VCaP (cell line): Measurements from ENCODE around the gene RBM3.
A peak's percentile ranks its signal among the peaks of the same experiment; 100 is the strongest.

Experiments
- H3K27ac ChIP-seq: fragments of 450-650 bp; 2 replicates; pipeline ENCODE4 v1.5.1; 2017
- CTCF ChIP-seq: fragments of 450-650 bp; conservative IDR thresholded peaks from 2 replicates; pipeline ENCODE4 v1.5.1; 2017; ENCODE audit warnings: mild to moderate bottlenecking, moderate library complexity

Gene RBM3

DNA sequence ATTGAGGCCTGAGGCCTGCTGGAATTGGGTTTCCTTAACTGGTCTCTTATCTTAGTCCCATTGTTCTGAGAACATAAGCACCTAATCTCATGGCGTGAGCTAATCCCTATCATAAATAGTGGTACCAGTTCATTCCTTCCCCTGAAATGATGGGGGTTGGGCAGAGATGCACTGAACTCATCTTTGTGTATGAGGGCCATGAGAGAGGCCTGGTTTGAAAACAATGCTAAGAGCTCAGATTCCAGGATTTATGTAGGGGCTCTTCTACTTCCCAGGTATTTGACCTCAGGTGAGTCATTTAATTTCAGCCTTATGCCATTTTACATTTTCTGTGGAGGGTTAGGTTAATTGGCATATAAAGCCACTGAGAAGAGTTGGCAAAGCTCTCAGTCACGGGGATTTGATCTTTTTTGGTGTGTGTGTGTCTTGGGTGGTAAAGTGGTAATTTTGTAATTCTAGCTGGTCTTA lies 4.4 kb downstream of the RBM3 start:
- H3K27ac ChIP-seq: no peak overlapping the region
- no peak for TF ChIP-seq CTCF

GRCh38 chrX:48579259-48579658 lies 5.0 kb downstream of the RBM3 start:
- no peak for TF ChIP-seq CTCF
- H3K27ac ChIP-seq: no peak overlapping the region

DNA sequence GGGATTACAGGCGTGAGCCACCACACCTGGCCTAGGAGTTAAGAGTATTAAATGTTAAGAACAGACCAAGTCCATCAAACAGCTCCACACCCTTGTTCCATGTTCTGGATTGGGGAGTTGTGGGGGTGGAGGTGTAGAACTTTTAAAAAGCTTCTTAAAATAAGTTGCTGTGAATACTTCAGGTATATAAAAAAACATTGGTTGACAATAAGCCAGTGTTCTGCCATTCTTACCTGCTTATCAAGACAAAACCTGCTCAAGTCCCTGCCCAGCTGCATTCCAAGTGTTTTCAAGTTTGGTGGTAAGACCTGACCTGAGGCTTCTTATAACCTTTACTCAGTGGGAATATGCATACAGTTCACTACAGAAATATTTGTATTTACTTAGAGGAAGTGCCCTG lies 6.4 kb downstream of the RBM3 start:
- H3K27ac ChIP-seq: no peak overlapping the region
- no peak for TF ChIP-seq CTCF

GRCh38 chrX:48584698-48585097 lies 10.4 kb downstream of the RBM3 start:
- no peak for TF ChIP-seq CTCF
- H3K27ac ChIP-seq: no peak overlapping the region

- H3K27ac ChIP-seq: peak overlapping the region; percentile 36; the same call in 1 of the 2 replicates
Measured at GRCh38 chrX:48589482-48590162, 15.3 kb downstream of the RBM3 start.

DNA sequence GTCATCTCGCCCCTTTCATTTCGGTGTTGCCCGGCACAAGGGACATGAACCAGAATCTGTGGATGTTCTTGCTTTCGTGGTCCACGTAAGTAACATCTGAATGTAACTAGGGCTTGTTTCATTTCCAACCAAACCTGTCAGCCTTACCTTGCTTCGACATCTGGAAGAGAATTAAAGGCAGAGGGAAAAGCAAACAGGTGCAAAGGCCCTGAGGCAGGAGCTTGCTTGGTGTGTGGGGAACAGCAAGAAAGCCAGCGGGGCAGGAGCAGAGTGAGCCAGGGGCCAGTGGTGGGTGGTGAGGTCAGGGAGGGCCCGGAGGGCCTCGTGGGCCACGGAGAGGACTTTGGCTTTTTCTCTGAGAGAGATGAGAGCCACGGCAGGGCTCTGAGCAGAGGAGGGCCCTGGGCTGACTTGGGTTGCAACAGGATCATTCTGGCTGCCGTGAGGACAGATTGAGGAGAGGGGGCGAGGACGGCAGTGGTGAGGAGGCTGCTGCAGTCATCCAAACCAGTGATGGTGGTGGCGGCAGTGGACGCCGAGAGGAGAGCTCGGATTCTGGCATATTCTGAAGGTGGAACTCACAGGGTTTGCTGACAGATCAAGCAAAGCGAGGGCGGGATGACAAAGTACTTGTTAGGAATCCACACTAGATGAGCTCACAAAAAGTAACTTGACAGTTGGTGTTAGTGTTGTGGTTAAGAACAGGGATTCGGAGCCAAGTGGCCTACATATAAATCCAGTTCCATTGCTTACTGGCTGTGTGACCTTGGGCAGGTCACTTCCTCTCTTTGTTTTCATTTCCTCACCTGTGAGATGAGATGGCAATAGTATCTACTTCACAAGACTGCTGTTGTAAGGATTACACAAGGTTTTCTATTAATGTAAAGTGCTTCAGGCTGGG lies 16.2 kb downstream of the RBM3 start:
- no peak for TF ChIP-seq CTCF
- peak overlapping the region; percentile 36; the same call in 1 of the 2 replicates for H3K27ac ChIP-seq

More at GRCh38 chrX:48589482-48590162, 15.3 kb downstream of the RBM3 start:
- no peak for TF ChIP-seq CTCF

GRCh38 chrX:48591255-48591791 lies 17.0 kb downstream of the RBM3 start:
- TF ChIP-seq CTCF: no peak
- H3K27ac ChIP-seq: no peak overlapping the region
